HG02973 (cell line): ENCODE results near the gene CCNT1.
"Not testable (repeated sequence)": the region's sequence is repeated elsewhere in the genome, so short reads cannot be mapped to it uniquely, and the experiment has no call there.

Experiments
- ATAC-seq: cut with Tn5 transposase; IDR thresholded peaks from one replicate; pipeline ENCODE4 v1.9.1; 2021; ENCODE audit warnings: moderate library complexity; ENCODE audit not compliant: unreplicated experiment

Gene CCNT1

GRCh38 chr12:48716493-48717251 lies at the start of gene CCNT1:
Gene CCNT1, minus strand, starts transcription at chr12:48716707. Its CDS starts 32 bp downstream, at chr12:48716675.
- peak; percentile 95 for ATAC-seq

- ATAC-seq: no peak
These were observed 49.3 kb upstream of the CCNT1 start for GRCh38 chr12:48765753-48766162.

GRCh38 chr12:48764521-48764920 lies 48.0 kb upstream of the CCNT1 start:
- no peak for ATAC-seq

- ATAC-seq: no peak
These were observed 42.2 kb upstream of the CCNT1 start for GRCh38 chr12:48758737-48759136.

GRCh38 chr12:48758186-48758585 lies 41.7 kb upstream of the CCNT1 start:
- ATAC-seq: no peak

- ATAC-seq: no peak
These were observed 34.4 kb upstream of the CCNT1 start for GRCh38 chr12:48750769-48751356.

- no peak for ATAC-seq
These were observed 33.7 kb upstream of the CCNT1 start for GRCh38 chr12:48750215-48750614.

GRCh38 chr12:48744251-48745008 lies 27.9 kb upstream of the CCNT1 start:
- ATAC-seq: no peak

- no peak for ATAC-seq
These were observed 23.2 kb upstream of the CCNT1 start for GRCh38 chr12:48739618-48740269.

- no peak for ATAC-seq
These were observed 19.9 kb upstream of the CCNT1 start for GRCh38 chr12:48736456-48736855.

GRCh38 chr12:48728807-48729206 lies 12.3 kb upstream of the CCNT1 start:
- ATAC-seq: no peak

- not testable (repeated sequence) for ATAC-seq
These were observed 4.2 kb upstream of the CCNT1 start for GRCh38 chr12:48720737-48721136.

- ATAC-seq: not testable (repeated sequence)
These were observed 3.7 kb upstream of the CCNT1 start for GRCh38 chr12:48720171-48720570.

- ATAC-seq: not testable (repeated sequence)
These were observed 2.5 kb upstream of the CCNT1 start for GRCh38 chr12:48719002-48719401.

- no peak for ATAC-seq
These were observed 767 bp upstream of the CCNT1 start for GRCh38 chr12:48717252-48717695.

GRCh38 chr12:48716168-48716492 lies 377 bp downstream of the CCNT1 start:
- no peak for ATAC-seq

GRCh38 chr12:48712209-48712608 lies 4.3 kb downstream of the CCNT1 start:
- no peak for ATAC-seq

- not testable (repeated sequence) for ATAC-seq
These were observed 17.7 kb downstream of the CCNT1 start for GRCh38 chr12:48698822-48699221.

GRCh38 chr12:48696626-48697025 lies 19.9 kb downstream of the CCNT1 start:
- ATAC-seq: no peak

GRCh38 chr12:48695859-48696258 lies 20.6 kb downstream of the CCNT1 start:
- ATAC-seq: no peak

- no peak for ATAC-seq
These were observed 22.5 kb downstream of the CCNT1 start for GRCh38 chr12:48694038-48694437.
